ENCODE data around the gene TGFB1. TPM values are rescaled to one million over a fixed set of nuclear protein-coding genes. Genes with fewer than 3 reads are reported as not detected.
A peak's percentile ranks its signal among the peaks of the same experiment; 100 is the strongest.

Gene TGFB1
- total RNA-seq, 1 donor = 18.7 TPM

DNA sequence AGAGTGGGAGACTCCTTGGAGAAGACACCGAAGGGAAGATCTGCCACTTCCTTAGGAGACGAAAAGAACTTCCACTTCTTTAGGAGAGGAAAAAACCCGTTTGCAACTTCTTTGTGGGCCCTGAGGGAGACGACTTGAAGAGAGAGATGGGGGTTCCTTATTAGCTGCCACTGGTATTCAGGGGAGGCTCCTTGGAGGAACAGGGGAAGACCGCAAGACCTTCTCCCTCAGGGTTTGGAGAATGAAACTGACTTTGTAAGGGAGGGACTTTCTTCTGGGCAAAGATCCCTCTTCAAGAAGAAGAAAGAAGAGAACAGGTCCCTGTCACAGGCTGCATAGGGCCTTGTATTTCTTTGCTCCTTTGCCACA is 44.3 kb upstream of the TGFB1 start:
- TF ChIP-seq, protein P1, sequence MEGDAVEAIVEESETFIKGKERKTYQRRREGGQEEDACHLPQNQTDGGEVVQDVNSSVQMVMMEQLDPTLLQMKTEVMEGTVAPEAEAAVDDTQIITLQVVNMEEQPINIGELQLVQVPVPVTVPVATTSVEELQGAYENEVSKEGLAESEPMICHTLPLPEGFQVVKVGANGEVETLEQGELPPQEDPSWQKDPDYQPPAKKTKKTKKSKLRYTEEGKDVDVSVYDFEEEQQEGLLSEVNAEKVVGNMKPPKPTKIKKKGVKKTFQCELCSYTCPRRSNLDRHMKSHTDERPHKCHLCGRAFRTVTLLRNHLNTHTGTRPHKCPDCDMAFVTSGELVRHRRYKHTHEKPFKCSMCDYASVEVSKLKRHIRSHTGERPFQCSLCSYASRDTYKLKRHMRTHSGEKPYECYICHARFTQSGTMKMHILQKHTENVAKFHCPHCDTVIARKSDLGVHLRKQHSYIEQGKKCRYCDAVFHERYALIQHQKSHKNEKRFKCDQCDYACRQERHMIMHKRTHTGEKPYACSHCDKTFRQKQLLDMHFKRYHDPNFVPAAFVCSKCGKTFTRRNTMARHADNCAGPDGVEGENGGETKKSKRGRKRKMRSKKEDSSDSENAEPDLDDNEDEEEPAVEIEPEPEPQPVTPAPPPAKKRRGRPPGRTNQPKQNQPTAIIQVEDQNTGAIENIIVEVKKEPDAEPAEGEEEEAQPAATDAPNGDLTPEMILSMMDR (IDR thresholded peaks at IDR 0.05; ENCODE audit: insufficient read depth, low read length) = no peak
- no peak for DNase-seq (ENCODE audit: low read depth)
- H3K4me3 ChIP-seq (ENCODE audit: low read depth, low read length) = peak overlapping the region; percentile 89

DNA sequence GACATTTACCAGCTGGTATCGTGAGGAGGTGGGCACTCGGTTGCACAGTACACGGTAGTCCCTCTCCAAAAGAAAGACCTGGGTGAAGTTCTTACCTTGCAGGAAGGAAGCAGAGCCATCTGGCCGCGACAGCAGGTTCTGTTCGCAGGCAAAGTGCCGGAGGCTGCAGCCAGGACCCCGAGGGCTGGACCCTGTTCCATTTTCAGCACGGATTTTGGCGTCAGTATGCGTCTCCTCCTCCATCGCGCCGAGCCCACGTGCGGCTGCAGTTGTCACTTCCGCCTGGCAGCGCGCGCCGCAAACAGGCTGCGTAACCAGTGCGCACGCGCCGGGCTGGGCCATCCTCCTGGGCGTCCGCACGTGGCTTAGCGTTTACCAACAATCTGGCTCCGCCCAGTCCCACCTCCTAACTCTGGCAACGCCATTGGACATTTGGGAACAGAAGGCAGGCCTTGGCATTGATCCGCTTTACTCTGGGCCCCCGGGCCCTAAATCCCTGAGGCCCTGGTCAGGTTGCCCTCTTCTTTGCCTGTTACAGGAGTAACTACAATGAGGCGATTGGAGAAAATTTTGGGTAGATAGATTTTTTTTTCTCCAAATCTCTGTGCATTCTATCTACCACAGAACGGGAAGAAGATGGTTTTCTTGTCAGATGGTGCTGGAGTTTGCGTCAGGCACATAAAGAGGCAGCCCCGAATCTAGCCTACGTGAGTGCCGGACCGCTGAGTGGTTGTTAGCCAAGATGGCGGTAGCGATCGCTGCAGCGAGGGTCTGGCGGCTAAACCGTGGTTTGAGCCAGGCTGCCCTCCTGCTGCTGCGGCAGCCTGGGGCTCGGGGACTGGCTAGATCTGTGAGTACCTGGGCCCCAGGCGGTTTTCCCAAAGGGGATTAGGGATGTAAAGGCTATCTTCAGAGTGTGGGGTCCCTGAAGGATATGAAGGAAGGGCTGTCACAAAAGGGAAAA is 43.6 kb upstream of the TGFB1 start, which contains the start of the genes BCKDHA and EXOSC5:
Gene BCKDHA (plus strand): TSS at position 733 of the 964 bp plus-strand sequence. CDS start 10 bp downstream, at position 743.
Gene EXOSC5 (minus strand): TSS at position 274 of the 964 bp plus-strand sequence. CDS start 31 bp downstream, at position 243.
- TF ChIP-seq, protein P1 (IDR thresholded peaks at IDR 0.05; ENCODE audit: insufficient read depth, low read length) = no peak
- peak; percentile 100 for DNase-seq (ENCODE audit: low read depth)
- peak within 1 kb of the TSS; percentile 99 for H3K4me3 ChIP-seq (ENCODE audit: low read depth, low read length)

DNA sequence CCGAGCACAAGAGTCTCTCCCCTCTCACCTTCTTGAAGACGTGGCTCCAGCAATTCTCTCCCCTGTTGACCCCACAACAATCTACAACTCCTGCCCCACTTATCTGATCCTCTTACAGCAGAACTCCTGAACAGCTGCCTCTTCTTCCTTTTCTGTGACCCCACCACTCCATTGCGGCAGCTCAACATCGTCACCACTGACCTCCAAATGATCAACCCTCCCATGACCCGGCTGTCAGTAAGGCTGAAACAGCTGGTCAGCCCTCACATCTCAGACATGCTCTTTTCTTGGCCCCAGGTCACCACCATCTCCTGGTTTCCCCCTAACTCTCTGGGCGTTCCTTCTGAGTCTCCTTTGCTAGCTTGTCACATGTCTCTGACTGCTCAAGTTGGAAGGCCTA is 41.6 kb upstream of the TGFB1 start:
- TF ChIP-seq, protein P1 (IDR thresholded peaks at IDR 0.05; ENCODE audit: insufficient read depth, low read length) = no peak
- DNase-seq (ENCODE audit: low read depth) = no peak
- H3K4me3 ChIP-seq (ENCODE audit: low read depth, low read length) = no peak overlapping the region

DNA sequence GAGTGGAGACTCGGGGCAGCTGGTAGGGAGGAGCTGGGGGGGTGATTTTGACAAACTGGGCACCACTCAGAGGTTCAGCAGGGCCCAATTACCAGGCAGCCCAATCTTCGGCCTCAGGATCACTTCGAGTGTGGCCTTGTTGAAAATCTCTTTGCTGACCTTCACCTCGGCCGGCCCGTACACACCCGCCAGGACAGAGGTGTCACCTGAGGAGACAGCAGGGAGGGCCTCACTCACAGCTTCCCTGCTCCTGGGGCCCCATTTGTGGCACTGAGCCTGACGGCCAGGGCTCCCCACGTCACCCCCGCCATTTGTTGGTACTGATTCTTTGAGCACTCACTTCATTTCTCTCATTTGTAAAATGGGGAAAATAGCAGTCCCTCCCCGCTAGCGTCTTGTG is 39.1 kb upstream of the TGFB1 start:
- TF ChIP-seq, protein P1 (IDR thresholded peaks at IDR 0.05; ENCODE audit: insufficient read depth, low read length) = no peak
- no peak overlapping the region for H3K4me3 ChIP-seq (ENCODE audit: low read depth, low read length)
- no peak for DNase-seq (ENCODE audit: low read depth)

DNA sequence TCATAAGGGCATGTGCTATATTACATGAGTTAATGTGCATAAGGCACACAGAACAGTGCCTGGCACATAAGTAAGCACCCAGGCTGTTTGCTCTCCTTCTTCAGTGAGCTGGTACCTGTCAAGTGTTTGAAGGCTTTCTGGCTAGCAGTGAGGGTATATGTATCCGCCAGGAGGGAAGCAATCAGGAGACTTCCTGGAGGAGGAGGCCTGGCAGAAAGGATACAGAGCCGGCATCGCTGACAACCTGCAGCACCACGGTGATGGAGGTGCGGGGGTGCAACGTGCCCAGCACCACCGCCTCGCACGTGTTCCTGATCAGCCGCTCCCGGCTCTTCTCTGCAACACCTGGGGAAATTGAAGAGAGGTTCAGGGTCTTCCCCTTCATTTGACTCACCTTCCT is 37.9 kb upstream of the TGFB1 start:
- DNase-seq (ENCODE audit: low read depth) = no peak
- no peak overlapping the region for H3K4me3 ChIP-seq (ENCODE audit: low read depth, low read length)
- TF ChIP-seq, protein P1 (IDR thresholded peaks at IDR 0.05; ENCODE audit: insufficient read depth, low read length) = no peak

DNA sequence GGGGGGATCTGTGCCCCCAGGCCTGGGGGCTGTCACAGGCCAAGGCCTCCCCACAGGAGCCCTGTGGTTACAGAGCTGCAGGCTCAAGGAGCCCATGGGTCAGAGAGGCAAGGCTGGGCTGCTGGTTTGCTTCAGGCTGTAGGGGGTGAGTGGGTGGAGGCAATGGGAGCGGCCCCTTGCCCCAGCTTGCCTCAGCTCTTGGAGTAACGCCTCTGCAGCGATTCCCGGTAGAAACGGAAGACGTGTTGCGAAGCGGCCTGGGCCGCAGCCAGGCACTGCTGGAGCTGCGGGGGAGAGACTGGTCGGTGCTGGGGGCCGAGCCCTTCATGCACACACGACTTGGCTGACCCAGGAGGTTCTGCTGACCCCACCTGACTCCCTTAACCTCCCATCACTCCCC is 32.7 kb upstream of the TGFB1 start:
- TF ChIP-seq, protein P1 (IDR thresholded peaks at IDR 0.05; ENCODE audit: insufficient read depth, low read length) = no peak
- DNase-seq (ENCODE audit: low read depth) = no peak
- H3K4me3 ChIP-seq (ENCODE audit: low read depth, low read length) = no peak overlapping the region

All from fibroblast of the aortic adventitia (primary cell).